Cardiac fibroblast (primary cell): ENCODE measurements around the gene NEK4.

Experiments
- DNase-seq, 2 donors: peaks; one replicate each; pipeline versions ENCODE4 v3.0.0 to v3.0.0-alpha.2; 2010; ENCODE audit warnings: low read depth in 2 of 2
- H3K4me3 ChIP-seq, 2 donors: replicated peaks in 1 of 2; 1 replicate in 1 of 2; 2 replicates in 1 of 2; pipeline ENCODE4 v1.5.1; 2011; ENCODE audit warnings: low read depth in 2 of 2, low read length in 2 of 2, mild to moderate bottlenecking in 2 of 2, moderate library complexity in 1 of 2
- TF ChIP-seq, protein P1 (sequence below): IDR thresholded peaks from one replicate; pipeline ENCODE4 v1.5.1; 2011; ENCODE audit warnings: low read depth, mild to moderate bottlenecking, low read length, inconsistent platforms

NEK4 gene

GRCh38 chr3:52813810-52814209 lies 43.1 kb upstream of the NEK4 start:
- no peak overlapping the region for H3K4me3 ChIP-seq
- DNase-seq = no peak
- TF ChIP-seq, protein P1, sequence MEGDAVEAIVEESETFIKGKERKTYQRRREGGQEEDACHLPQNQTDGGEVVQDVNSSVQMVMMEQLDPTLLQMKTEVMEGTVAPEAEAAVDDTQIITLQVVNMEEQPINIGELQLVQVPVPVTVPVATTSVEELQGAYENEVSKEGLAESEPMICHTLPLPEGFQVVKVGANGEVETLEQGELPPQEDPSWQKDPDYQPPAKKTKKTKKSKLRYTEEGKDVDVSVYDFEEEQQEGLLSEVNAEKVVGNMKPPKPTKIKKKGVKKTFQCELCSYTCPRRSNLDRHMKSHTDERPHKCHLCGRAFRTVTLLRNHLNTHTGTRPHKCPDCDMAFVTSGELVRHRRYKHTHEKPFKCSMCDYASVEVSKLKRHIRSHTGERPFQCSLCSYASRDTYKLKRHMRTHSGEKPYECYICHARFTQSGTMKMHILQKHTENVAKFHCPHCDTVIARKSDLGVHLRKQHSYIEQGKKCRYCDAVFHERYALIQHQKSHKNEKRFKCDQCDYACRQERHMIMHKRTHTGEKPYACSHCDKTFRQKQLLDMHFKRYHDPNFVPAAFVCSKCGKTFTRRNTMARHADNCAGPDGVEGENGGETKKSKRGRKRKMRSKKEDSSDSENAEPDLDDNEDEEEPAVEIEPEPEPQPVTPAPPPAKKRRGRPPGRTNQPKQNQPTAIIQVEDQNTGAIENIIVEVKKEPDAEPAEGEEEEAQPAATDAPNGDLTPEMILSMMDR = no peak

DNA sequence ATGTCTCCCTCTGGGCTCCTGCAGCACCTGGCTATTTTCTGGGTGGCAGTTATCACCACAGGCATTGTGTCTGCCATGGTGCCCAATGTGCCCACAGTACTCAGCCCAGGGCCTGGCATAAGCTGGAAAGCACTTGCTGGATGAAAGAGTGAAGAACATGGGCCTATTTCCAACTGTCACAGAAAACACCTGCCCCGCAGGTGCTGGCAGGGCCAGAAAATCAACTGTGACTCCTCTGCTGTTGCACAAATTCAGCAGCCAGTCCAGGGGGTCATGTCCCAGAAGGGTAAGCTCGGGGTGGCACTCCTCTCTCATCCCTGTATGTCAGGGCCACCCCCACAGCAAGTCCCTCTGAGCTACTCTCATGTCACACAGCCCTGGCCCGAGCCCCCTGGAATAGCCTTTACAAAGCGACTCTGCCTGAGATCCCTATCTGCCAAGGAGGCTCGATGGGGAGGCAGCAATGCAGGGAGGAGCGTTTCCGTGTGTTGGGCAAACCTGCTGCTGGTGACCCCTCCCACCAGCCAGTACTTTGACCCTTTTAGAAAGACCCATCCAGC lies 40.8 kb upstream of the NEK4 start:
- TF ChIP-seq, protein P1 = no peak
- no peak for DNase-seq
- no peak overlapping the region for H3K4me3 ChIP-seq

- TF ChIP-seq, protein P1 = no peak
- DNase-seq = no peak
- H3K4me3 ChIP-seq = no peak overlapping the region
Observed at GRCh38 chr3:52810923-52811322, 40.2 kb upstream of the NEK4 start.

GRCh38 chr3:52809662-52810377 lies 39.1 kb upstream of the NEK4 start:
- no peak for DNase-seq
- no peak overlapping the region for H3K4me3 ChIP-seq
- TF ChIP-seq, protein P1 = no peak

DNA sequence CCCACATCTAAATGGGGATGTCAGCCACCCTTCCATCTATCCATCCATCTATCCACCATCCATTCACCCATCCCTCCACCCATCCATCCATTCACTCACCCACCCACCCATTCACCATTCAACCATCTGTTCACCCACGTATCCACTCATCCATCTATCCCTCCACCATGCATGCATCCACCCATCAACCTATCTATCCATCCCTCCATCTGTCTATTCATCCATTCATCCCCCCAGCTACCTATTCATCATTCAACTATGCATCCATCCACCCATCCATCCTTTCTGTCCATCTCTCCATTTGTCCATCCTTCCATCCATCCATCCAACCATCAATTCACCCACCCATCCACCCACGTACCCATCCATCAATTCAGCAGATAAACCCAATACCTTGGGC lies 38.4 kb upstream of the NEK4 start:
- DNase-seq = no peak
- H3K4me3 ChIP-seq = no peak overlapping the region
- TF ChIP-seq, protein P1 = no peak

- no peak for DNase-seq
Observed at GRCh38 chr3:52805270-52806039, 34.7 kb upstream of the NEK4 start.

More at GRCh38 chr3:52805270-52806039, 34.7 kb upstream of the NEK4 start:
- TF ChIP-seq, protein P1 = no peak
- no peak overlapping the region for H3K4me3 ChIP-seq
